HCT116 (cell line): ENCODE data around the gene ZNF695. TPM values are rescaled to one million over a fixed set of nuclear protein-coding genes. Genes with fewer than 3 reads are reported as not detected.

Experiments
- ELF1 ChIP-seq: IDR thresholded peaks from 2 replicates; pipeline ENCODE4 v1.6.1; 2012; ENCODE audit warnings: low read depth, borderline replicate concordance
- RAD21 ChIP-seq: IDR thresholded peaks from 2 replicates; pipeline ENCODE4 v1.6.1; 2012; ENCODE audit warnings: low read depth, mild to moderate bottlenecking
- ZNF274 ChIP-seq: fragments of 200-500 bp; sonication (Bioruptor generic); IDR thresholded peaks from 2 replicates; pipeline ENCODE4 v1.6.1; 2014; ENCODE audit warnings: mild to moderate bottlenecking, low read depth, low read length, inconsistent platforms
- total RNA-seq: library from RNA; stranded (reverse); gene quantifications from one replicate; pipeline ENCODE4 v1.2.1, GENCODE V29; 2021; ENCODE audit not compliant: unreplicated experiment

The ZNF695 gene
- total RNA-seq, 1 experiment from 2014 or later: 14.9 TPM

DNA sequence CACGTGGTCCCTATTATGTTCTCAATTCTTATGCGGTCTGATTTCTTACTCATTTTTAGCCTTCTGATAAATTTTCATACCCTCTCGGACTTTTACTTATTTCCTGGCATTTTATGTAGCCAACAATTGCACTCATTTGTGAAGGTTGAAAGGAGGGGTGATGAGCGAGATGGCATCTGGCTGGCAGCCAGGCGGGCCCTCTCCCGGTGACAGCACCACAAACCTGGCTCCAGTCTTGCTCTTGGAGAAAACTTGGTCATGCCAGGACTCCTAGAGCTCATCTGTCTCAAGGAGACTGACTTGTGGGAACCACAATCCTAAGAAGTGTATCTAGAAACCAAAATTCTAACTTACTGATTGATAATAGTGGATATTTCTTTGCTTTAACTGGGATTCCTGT lies 61.5 kb downstream of the ZNF695 start (continued):
- TF ChIP-seq ELF1: no peak
- TF ChIP-seq RAD21: no peak
- TF ChIP-seq ZNF274: no peak

Other genes with a start within 250 kb of the ZNF695 start
- 56.2 TPM for gene AHCTF1, start 76.1 kb downstream of the ZNF695 start, total RNA-seq
- 6.9 TPM for gene ZNF670, start 70.8 kb upstream of the ZNF695 start, total RNA-seq
- 7.2 TPM for gene ZNF669, start 96.3 kb upstream of the ZNF695 start, total RNA-seq
- gene ZNF124, start 164.0 kb upstream of the ZNF695 start, total RNA-seq: 16.3 TPM
- gene VN1R5, start 248.0 kb upstream of the ZNF695 start, total RNA-seq: not detected